Fibroblast of lung (primary cell): ENCODE results near the gene ACAP3.

Experiments used
- CTCF ChIP-seq, 2 donors: IDR thresholded peaks in 1 of 2; conservative IDR thresholded peaks in 1 of 2; 1 replicate in 1 of 2; 2 replicates in 1 of 2; pipeline ENCODE4 v1.5.1; 2011 to 2012; ENCODE audit warnings: low read length in 2 of 2, control low read depth in 1 of 2, inconsistent platforms in 1 of 2, low read depth in 1 of 2, mild to moderate bottlenecking in 1 of 2
- EZH2 ChIP-seq: IDR thresholded peaks from 2 replicates; pipeline ENCODE4 v1.5.1; 2012; ENCODE audit warnings: low read length, control low read depth, mild to moderate bottlenecking; ENCODE audit errors: missing control alignments

DNA sequence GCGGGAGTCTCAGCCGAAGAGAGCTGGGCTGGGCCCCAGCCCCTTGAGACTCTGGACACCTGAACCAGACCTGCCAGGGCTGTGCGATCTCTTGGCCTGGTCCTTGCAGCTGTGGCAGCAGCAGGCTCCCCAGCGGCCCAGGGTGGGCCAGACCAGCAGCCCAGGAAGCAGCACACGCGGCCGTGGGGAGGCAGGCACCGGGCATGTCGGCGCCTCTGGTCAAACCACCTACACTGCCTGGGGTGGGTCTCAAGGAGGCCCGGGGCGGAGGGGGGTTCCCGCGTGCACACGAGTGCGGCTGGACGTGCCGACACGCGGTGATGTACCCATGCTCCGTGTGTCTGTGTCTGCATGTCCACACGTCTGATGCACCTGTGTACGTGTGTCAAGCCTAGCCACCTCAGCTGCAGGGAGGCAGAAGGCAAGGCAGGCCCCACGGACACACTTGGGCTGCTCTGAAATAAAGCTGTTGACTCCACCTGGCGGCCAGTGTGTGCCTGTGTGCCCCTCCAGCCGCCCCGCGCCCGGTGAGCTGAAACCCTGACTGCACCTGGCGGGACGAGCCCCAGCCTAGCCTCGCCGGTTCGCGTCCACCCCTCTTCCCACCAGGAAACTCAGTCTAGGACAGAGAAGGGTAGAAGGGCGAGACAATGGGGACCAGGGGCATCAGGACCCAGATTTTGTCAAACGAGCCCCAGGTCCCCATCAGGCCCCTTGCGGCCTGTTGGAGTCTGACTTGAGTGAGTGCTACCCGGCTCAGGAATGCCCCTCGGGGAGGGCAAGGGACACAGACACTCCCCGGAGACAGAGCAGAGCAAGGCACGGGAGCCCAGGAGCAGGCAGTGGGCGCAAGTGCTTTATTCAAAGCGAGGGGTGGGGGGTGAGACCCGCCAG lies 15.9 kb downstream of the ACAP3 start:
- TF ChIP-seq CTCF (conservative IDR thresholded peaks at IDR 0.05 in 1 of 2, IDR thresholded peaks at IDR 0.05 in 1 of 2; ENCODE audit: low read depth in 1 of 2, low read length in 2 of 2) (peak; percentile 37 to 57), EZH2 (no peak)
